Stomach smooth muscle (tissue), 2 donors: ENCODE data around the gene PPP2R5B.

Source experiments
- H3K27ac ChIP-seq: one replicate; pipeline ENCODE4 v1.7.0; 2013; ENCODE audit warnings: mild to moderate bottlenecking, low read length, inconsistent platforms
- H3K27me3 ChIP-seq, 2 donors: one replicate each; pipeline ENCODE4 v1.7.0; 2013; ENCODE audit warnings: low read length in 2 of 2; ENCODE audit not compliant: insufficient read depth in 2 of 2, control insufficient read depth in 1 of 2
- H3K36me3 ChIP-seq, 2 donors: one replicate each; pipeline ENCODE4 v1.7.0; 2013; ENCODE audit warnings: low read length in 2 of 2; ENCODE audit not compliant: control insufficient read depth in 2 of 2, insufficient read depth in 2 of 2
- H3K4me1 ChIP-seq: one replicate; pipeline ENCODE4 v1.7.0; 2013; ENCODE audit warnings: low read length; ENCODE audit not compliant: control insufficient read depth, insufficient read depth
- H3K4me3 ChIP-seq, 2 donors: one replicate each; pipeline ENCODE4 v1.7.0; 2013; ENCODE audit warnings: low read length in 2 of 2
- H3K9ac ChIP-seq, 2 donors: one replicate each; pipeline ENCODE4 v1.7.0; 2013; ENCODE audit warnings: low read length in 2 of 2, mild to moderate bottlenecking in 1 of 2
- H3K9me3 ChIP-seq, 2 donors: one replicate each; pipeline ENCODE4 v1.7.0; 2013; ENCODE audit warnings: low read length in 2 of 2; ENCODE audit not compliant: control insufficient read depth in 2 of 2
- donor health status: healthy.
- donor health status: Pancreatic carcinoma.

Gene PPP2R5B

GRCh38 chr11:64931290-64931689 is 6.8 kb downstream of the PPP2R5B start:
- peaks cover 44 to 50% of the 10 kb centered on the region in 2 donors for H3K36me3 ChIP-seq
- no peak overlapping the region for H3K4me3 ChIP-seq
- no peak overlapping the region for H3K9ac ChIP-seq
- no peaks in the 10 kb centered on the region for H3K27me3 ChIP-seq
- no peak overlapping the region for H3K27ac ChIP-seq
- no peaks in the 10 kb centered on the region for H3K9me3 ChIP-seq
- H3K4me1 ChIP-seq: peaks cover 5% of the 10 kb centered on the region

- Histone ChIP-seq H3K27me3 (no peaks in the 10 kb centered on the region), H3K9me3 (no peaks in the 10 kb centered on the region), H3K4me1 (peaks cover 2% of the 10 kb centered on the region), H3K36me3 (peaks cover 44 to 50% of the 10 kb centered on the region in 2 donors), H3K27ac (no peak overlapping the region), H3K4me3 (no peak overlapping the region), H3K9ac (no peak overlapping the region)
Observed at GRCh38 chr11:64932324-64932723, 7.8 kb downstream of the PPP2R5B start.

GRCh38 chr11:64933213-64933934 is 8.9 kb downstream of the PPP2R5B start:
- Histone ChIP-seq H3K9ac (no peak overlapping the region), H3K27me3 (no peaks in the 10 kb centered on the region), H3K4me1 (peaks cover 2% of the 10 kb centered on the region), H3K9me3 (no peaks in the 10 kb centered on the region), H3K36me3 (peaks cover 44 to 45% of the 10 kb centered on the region in 2 donors), H3K27ac (no peak overlapping the region), H3K4me3 (no peak overlapping the region)

- Histone ChIP-seq H3K27me3 (no peaks in the 10 kb centered on the region), H3K4me3 (no peak overlapping the region), H3K9me3 (no peaks in the 10 kb centered on the region), H3K4me1 (peaks cover 2% of the 10 kb centered on the region), H3K9ac (no peak overlapping the region), H3K27ac (no peak overlapping the region), H3K36me3 (peaks cover 42% of the 10 kb centered on the region in 2 donors)
Observed at GRCh38 chr11:64933935-64934681, 9.6 kb downstream of the PPP2R5B start.

GRCh38 chr11:64934682-64935358 is 10.3 kb downstream of the PPP2R5B start:
- no peaks in the 10 kb centered on the region for H3K9me3 ChIP-seq
- H3K4me3 ChIP-seq: no peak overlapping the region
- H3K27me3 ChIP-seq: no peaks in the 10 kb centered on the region
- peaks cover 2% of the 10 kb centered on the region for H3K4me1 ChIP-seq
- H3K9ac ChIP-seq: no peak overlapping the region
- H3K36me3 ChIP-seq: peaks cover 35 to 37% of the 10 kb centered on the region in 2 donors
- H3K27ac ChIP-seq: no peak overlapping the region

GRCh38 chr11:64935359-64936081 is 11.0 kb downstream of the PPP2R5B start, which contains the start of gene GPHA2:
Gene GPHA2, minus strand, starts transcription at chr11:64935893. Its CDS starts 433 bp downstream, at chr11:64935460.
- Histone ChIP-seq H3K4me3 (no peak within 1 kb of the TSS), H3K27ac (no peak within 1 kb of the TSS), H3K27me3 (peaks cover 0 to 2% of the 10 kb centered on the region in 2 donors), H3K4me1 (peaks cover 2% of the 10 kb centered on the region), H3K9me3 (no peaks in the 10 kb centered on the region), H3K36me3 (peaks cover 32% of the 10 kb centered on the region in 2 donors), H3K9ac (peak within 1 kb of the TSS in 1 of 2 donors; percentile 21)

- peaks cover 2% of the 10 kb centered on the region for H3K4me1 ChIP-seq
- no peak overlapping the region for H3K9ac ChIP-seq
- no peak overlapping the region for H3K27ac ChIP-seq
- peaks cover 22% of the 10 kb centered on the region in 2 donors for H3K36me3 ChIP-seq
- no peaks in the 10 kb centered on the region for H3K9me3 ChIP-seq
- no peak overlapping the region for H3K4me3 ChIP-seq
- H3K27me3 ChIP-seq: peaks cover 0 to 2% of the 10 kb centered on the region in 2 donors
Observed at GRCh38 chr11:64936539-64936938, 12.1 kb downstream of the PPP2R5B start.

- Histone ChIP-seq H3K4me3 (no peak overlapping the region), H3K4me1 (no peaks in the 10 kb centered on the region), H3K27me3 (no peaks in the 10 kb centered on the region), H3K9me3 (no peaks in the 10 kb centered on the region), H3K9ac (no peak overlapping the region), H3K36me3 (no peaks in the 10 kb centered on the region), H3K27ac (no peak overlapping the region)
Observed at GRCh38 chr11:64947208-64947814, 22.8 kb downstream of the PPP2R5B start.

- Histone ChIP-seq H3K9ac (no peak overlapping the region), H3K27me3 (no peaks in the 10 kb centered on the region), H3K36me3 (no peaks in the 10 kb centered on the region), H3K4me1 (no peaks in the 10 kb centered on the region), H3K27ac (no peak overlapping the region), H3K4me3 (no peak overlapping the region), H3K9me3 (no peaks in the 10 kb centered on the region)
Observed at GRCh38 chr11:64951529-64951928, 27.0 kb downstream of the PPP2R5B start.

GRCh38 chr11:64954201-64954600 is 29.7 kb downstream of the PPP2R5B start:
- Histone ChIP-seq H3K27ac (no peak overlapping the region), H3K27me3 (no peaks in the 10 kb centered on the region), H3K9me3 (no peaks in the 10 kb centered on the region), H3K36me3 (no peaks in the 10 kb centered on the region), H3K9ac (no peak overlapping the region), H3K4me1 (no peaks in the 10 kb centered on the region), H3K4me3 (no peak overlapping the region)
